ENCODE measurements around the gene TPRA1.

DNA sequence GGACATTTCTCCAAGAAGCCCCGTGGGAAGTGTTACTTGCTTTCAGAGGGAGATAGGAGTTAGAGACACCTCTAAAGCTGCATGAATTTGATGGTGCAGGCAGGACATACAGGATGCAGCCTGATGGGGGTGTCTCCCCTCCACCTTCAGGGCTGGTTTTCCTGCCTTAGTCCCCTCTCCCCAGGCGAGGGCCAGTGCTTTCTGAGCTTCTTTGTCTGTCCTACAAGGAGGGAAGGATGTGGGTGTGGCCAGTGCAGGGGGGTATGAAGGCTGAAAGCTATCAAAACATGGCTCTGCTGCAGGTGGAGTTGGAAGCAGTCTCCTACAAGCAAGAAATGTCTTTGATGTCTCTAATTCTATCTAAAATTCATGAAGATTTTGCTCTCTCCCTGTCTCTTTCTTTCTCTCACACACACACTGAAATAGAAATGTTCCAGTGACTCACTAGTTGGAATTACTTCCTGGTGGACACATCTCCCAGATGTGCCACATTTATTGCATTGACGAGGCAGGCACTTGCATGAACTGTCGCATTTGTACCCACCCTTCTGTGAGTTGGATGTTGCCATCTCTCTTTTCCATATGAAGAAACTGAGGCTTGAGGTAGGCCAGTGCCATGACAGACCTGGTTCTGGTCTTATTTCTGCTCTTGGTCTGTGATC, 24.5 kb upstream of the TPRA1 start:
- TF ChIP-seq, protein P1, sequence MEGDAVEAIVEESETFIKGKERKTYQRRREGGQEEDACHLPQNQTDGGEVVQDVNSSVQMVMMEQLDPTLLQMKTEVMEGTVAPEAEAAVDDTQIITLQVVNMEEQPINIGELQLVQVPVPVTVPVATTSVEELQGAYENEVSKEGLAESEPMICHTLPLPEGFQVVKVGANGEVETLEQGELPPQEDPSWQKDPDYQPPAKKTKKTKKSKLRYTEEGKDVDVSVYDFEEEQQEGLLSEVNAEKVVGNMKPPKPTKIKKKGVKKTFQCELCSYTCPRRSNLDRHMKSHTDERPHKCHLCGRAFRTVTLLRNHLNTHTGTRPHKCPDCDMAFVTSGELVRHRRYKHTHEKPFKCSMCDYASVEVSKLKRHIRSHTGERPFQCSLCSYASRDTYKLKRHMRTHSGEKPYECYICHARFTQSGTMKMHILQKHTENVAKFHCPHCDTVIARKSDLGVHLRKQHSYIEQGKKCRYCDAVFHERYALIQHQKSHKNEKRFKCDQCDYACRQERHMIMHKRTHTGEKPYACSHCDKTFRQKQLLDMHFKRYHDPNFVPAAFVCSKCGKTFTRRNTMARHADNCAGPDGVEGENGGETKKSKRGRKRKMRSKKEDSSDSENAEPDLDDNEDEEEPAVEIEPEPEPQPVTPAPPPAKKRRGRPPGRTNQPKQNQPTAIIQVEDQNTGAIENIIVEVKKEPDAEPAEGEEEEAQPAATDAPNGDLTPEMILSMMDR (IDR thresholded peaks at IDR 0.05), result no peak
- no peak for TF ChIP-seq POLR2AphosphoS5 (IDR thresholded peaks at IDR 0.05)
